Aorta (tissue), 5 donors: ENCODE measurements around the gene SCFD2. TPM values are rescaled to one million over a fixed set of nuclear protein-coding genes. Genes with fewer than 3 reads are reported as not detected.
"Not testable (repeated sequence)": the region's sequence is repeated elsewhere in the genome, so short reads cannot be mapped to it uniquely, and the experiment has no call there.

Source experiments
- ATAC-seq: fragments of 200-7000 bp; cut with Tn5 transposase; one replicate; pipeline ENCODE4 v1.9.1; 2022; ENCODE audit warnings: moderate library complexity; ENCODE audit not compliant: low FRiP score
- DNase-seq, 2 donors: peaks; one replicate each; pipeline ENCODE4 v3.0.0-alpha.2; 2020
- H3K27ac ChIP-seq, 2 donors: one replicate each; pipeline ENCODE4 v1.5.1; 2013; ENCODE audit warnings: low read length in 2 of 2, mild to moderate bottlenecking in 2 of 2, moderate library complexity in 2 of 2, control low read depth in 1 of 2, inconsistent platforms in 1 of 2, low read depth in 1 of 2
- H3K27me3 ChIP-seq, 2 donors: one replicate each; pipeline ENCODE4 v1.6.1; 2013; ENCODE audit warnings: control low read depth in 1 of 2, low read length in 1 of 2, mild to moderate bottlenecking in 1 of 2, moderate library complexity in 1 of 2; ENCODE audit not compliant: insufficient read depth in 2 of 2, control insufficient read depth in 1 of 2
- H3K36me3 ChIP-seq, 2 donors: one replicate each; pipeline ENCODE4 v1.6.1; 2013; ENCODE audit warnings: control low read depth in 1 of 2, low read length in 1 of 2, mild to moderate bottlenecking in 1 of 2; ENCODE audit not compliant: insufficient read depth in 2 of 2, control insufficient read depth in 1 of 2
- H3K4me1 ChIP-seq, 2 donors: one replicate each; pipeline ENCODE4 v1.6.1; 2013; ENCODE audit warnings: low read length in 2 of 2, control low read depth in 1 of 2, mild to moderate bottlenecking in 1 of 2, moderate library complexity in 1 of 2; ENCODE audit not compliant: insufficient read depth in 2 of 2, control insufficient read depth in 1 of 2
- H3K4me3 ChIP-seq, 2 donors: one replicate each; pipeline ENCODE4 v1.5.1; 2013; ENCODE audit warnings: low read length in 2 of 2, control low read depth in 1 of 2, mild to moderate bottlenecking in 1 of 2
- H3K9me3 ChIP-seq: one replicate; pipeline ENCODE4 v1.6.1; 2013; ENCODE audit warnings: mild to moderate bottlenecking, low read length; ENCODE audit not compliant: control insufficient read depth
- WGBS, 2 donors: extraction: QIAGEN DNeasy Blood & Tissue Kit; methylation state at CpG; one replicate each; pipeline ENCODE4 v1.1.7; 2013; 5-methylcytosine and 5-hydroxymethylcytosine counted together
- intact Hi-C, 2 donors: fragments of 100-400 bp; cut with DNase I; formaldehyde crosslinking; loops; one replicate each; pipeline versions ENCODE4 v1.14.2 to v1.15.0; 2022
- polyA plus RNA-seq, 2 donors: library from polyadenylated mRNA; stranded (reverse); fragments of 200-250 nt; gene quantifications; one replicate each; pipeline ENCODE4 v1.2.3, GENCODE V29; 2013
- total RNA-seq, 2 donors: library from RNA; stranded (reverse); fragmentation: NEBNext Ultra II Directional; extraction: Animal tissue kit (Norgen Biotek cat#: 25700); gene quantifications; one replicate each; pipeline ENCODE4 v1.2.1, GENCODE V29; 2021
- donor health status: healthy with polysubstance abuse.
- donor health status: Bipolar disorder and iron deficiency.
- donor health status: DM: no; HTN: no; CAD: no.
- donor health status: DM: no; HTN: no; CAD: no.
- donor health status: DM: yes; HTN: yes; CAD: no.

SCFD2 gene
- total and polyA plus RNA-seq, 4 donors: 3.5 to 19.2 (median 10.3) TPM

DNA sequence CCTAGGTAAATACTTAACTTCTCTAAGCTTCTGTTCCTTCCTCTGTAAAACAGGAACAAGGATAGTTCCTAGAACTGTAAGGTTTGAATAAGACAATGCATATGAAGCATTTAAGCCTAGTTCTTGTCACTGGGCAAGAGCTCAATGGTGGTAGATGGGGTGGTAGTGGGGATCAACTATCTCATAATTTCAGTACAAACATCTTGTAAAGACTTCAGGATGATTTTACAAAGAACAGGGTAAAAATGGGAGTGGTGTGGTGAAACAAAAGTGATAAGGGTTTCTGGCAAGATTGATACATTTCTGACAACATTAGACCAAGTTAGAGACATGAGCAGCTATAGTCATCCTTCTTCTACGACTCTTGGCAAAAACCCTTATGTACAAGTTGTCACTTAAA, 137.8 kb downstream of the SCFD2 start:
- intact Hi-C loops: no loop called here
- DNase-seq: no peak
- no peak overlapping the region for H3K4me3 ChIP-seq
- no peaks in the 10 kb centered on the region for H3K36me3 ChIP-seq
- WGBS, 2 donors: 93 to 94% methylated on average over 1 of the region's 1 CpG
- ATAC-seq: no peak
- no peaks in the 10 kb centered on the region for H3K9me3 ChIP-seq
- no peaks in the 10 kb centered on the region for H3K4me1 ChIP-seq
- no peaks in the 10 kb centered on the region for H3K27me3 ChIP-seq
- H3K27ac ChIP-seq: no peak overlapping the region

DNA sequence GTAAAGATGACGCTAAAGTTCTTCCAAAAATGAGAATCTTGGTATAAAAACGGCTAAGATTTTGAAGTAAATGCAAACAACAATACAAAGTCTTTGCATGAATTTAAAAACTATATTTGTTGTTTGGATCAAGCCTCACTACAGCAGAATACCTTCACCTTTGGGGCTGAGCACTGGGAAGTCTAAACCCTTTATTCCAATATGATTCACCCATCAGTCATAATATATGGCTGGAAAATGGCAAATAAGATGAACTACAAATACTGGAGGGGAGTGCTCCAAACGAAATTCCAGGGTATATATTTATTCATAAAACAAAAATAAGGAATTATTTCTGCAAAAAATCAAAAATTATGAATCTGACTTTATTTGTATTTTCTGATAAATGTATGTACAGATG, 138.4 kb downstream of the SCFD2 start:
- no peaks in the 10 kb centered on the region for H3K9me3 ChIP-seq
- no peak overlapping the region for H3K27ac ChIP-seq
- DNase-seq (no peak), ATAC-seq (no peak)
- H3K36me3 ChIP-seq: no peaks in the 10 kb centered on the region
- H3K27me3 ChIP-seq: no peaks in the 10 kb centered on the region
- WGBS, 2 donors: 79 to 85% methylated on average over 3 of the region's 3 CpGs
- intact Hi-C loops: no loop called here
- no peaks in the 10 kb centered on the region for H3K4me1 ChIP-seq
- H3K4me3 ChIP-seq: no peak overlapping the region

GRCh38 chr4:53221832-53222480, 143.9 kb downstream of the SCFD2 start:
- WGBS, 2 donors: 77 to 90% methylated on average over 3 of the region's 3 CpGs
- no peaks in the 10 kb centered on the region for H3K27me3 ChIP-seq
- no peak for DNase-seq
- H3K9me3 ChIP-seq: no peaks in the 10 kb centered on the region
- H3K36me3 ChIP-seq: no peaks in the 10 kb centered on the region
- no peak for ATAC-seq
- no peak overlapping the region for H3K4me3 ChIP-seq
- no peak overlapping the region for H3K27ac ChIP-seq
- H3K4me1 ChIP-seq: no peaks in the 10 kb centered on the region
- intact Hi-C loops: no loop called here

GRCh38 chr4:53219148-53219547, 146.7 kb downstream of the SCFD2 start:
- H3K36me3 ChIP-seq, H3K9me3 ChIP-seq, H3K4me3 ChIP-seq, ATAC-seq, H3K27ac ChIP-seq, intact Hi-C loops, DNase-seq, H3K27me3 ChIP-seq, H3K4me1 ChIP-seq: not testable (repeated sequence)
- WGBS, 2 donors: 97 to 98% methylated on average over 16 of the region's 16 CpGs

DNA sequence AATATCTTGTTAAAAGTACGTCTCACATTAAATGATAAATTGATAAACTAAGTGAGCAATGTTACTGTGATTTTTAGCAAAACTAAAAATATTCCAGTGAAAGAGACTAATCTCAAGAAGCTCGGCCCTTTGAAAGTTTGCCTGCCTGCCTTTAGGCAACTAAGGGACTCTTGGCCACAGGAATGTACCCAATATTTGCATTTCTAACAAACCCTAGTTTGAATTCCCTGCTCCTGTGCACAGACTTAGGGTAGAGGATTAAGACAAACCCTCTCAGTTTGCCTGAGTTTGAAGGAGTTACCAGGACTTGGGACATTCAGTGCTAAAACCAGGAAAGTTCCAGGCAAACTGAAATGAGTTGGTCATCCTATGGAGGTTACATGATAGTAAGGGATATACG, 157.1 kb downstream of the SCFD2 start:
- ATAC-seq (no peak), DNase-seq (no peak)
- H3K36me3 ChIP-seq: no peaks in the 10 kb centered on the region
- no peaks in the 10 kb centered on the region for H3K4me1 ChIP-seq
- no peak overlapping the region for H3K4me3 ChIP-seq
- WGBS, 2 donors: 88 to 91% methylated on average over 3 of the region's 3 CpGs
- H3K27ac ChIP-seq: no peak overlapping the region
- intact Hi-C loops: no loop called here
- no peaks in the 10 kb centered on the region for H3K9me3 ChIP-seq
- no peaks in the 10 kb centered on the region for H3K27me3 ChIP-seq

GRCh38 chr4:53205970-53206369, 159.9 kb downstream of the SCFD2 start:
- H3K27me3 ChIP-seq: no peaks in the 10 kb centered on the region
- no peaks in the 10 kb centered on the region for H3K36me3 ChIP-seq
- DNase-seq (no peak), ATAC-seq (no peak)
- H3K9me3 ChIP-seq: no peaks in the 10 kb centered on the region
- intact Hi-C loops: no loop called here
- H3K4me1 ChIP-seq: no peaks in the 10 kb centered on the region
- no peak overlapping the region for H3K27ac ChIP-seq
- H3K4me3 ChIP-seq: no peak overlapping the region

GRCh38 chr4:53199356-53199755, 166.5 kb downstream of the SCFD2 start:
- Histone ChIP-seq H3K27me3 (no peaks in the 10 kb centered on the region), H3K9me3 (no peaks in the 10 kb centered on the region), H3K36me3 (no peaks in the 10 kb centered on the region), H3K4me3 (no peak overlapping the region), H3K27ac (no peak overlapping the region), H3K4me1 (no peaks in the 10 kb centered on the region)
- no peak for ATAC-seq
- no peak for DNase-seq
- 93 to 99% methylated on average over 1 of the region's 1 CpG for WGBS, 2 donors
- intact Hi-C loops: loop anchor here (5.0 to 10.0 kb wide), 7 partner anchors 165 to 1033 kb away; partner anchors contain the start of genes SCFD2 (in 2 of the 2) and PDGFRA (in 1 of the 2)

- ATAC-seq (peak; percentile 41), DNase-seq (no peak)
- WGBS, 2 donors: 79 to 88% methylated on average over 1 of the region's 1 CpG
- Histone ChIP-seq H3K36me3 (no peaks in the 10 kb centered on the region), H3K9me3 (no peaks in the 10 kb centered on the region), H3K4me3 (no peak overlapping the region), H3K27me3 (no peaks in the 10 kb centered on the region), H3K4me1 (no peaks in the 10 kb centered on the region), H3K27ac (no peak overlapping the region)
- intact Hi-C loops: loop anchor here (5.0 to 10.0 kb wide), 7 partner anchors 167 to 1035 kb away; partner anchors contain the start of genes SCFD2 (in 2 of the 2) and PDGFRA (in 1 of the 2)
Measured at GRCh38 chr4:53197772-53198142, 168.1 kb downstream of the SCFD2 start.
